ENCODE data around the gene GYG2. TPM values are rescaled to one million over a fixed set of nuclear protein-coding genes. Genes with fewer than 3 reads are reported as not detected.
"Not testable (repeated sequence)": the region's sequence is repeated elsewhere in the genome, so short reads cannot be mapped to it uniquely, and the experiment has no call there.

The GYG2 gene
- not detected for total RNA-seq

GRCh38 chrX:2828344-2828958 is at the start of gene GYG2:
Gene GYG2, plus strand, starts transcription at chrX:2828930. Its CDS starts 1,259 bp downstream, at chrX:2830189.
- DNase-seq: no peak

GRCh38 chrX:2780472-2781225 is 48.1 kb upstream of the GYG2 start:
- not testable (repeated sequence) for DNase-seq

GRCh38 chrX:2781226-2781571 is 47.5 kb upstream of the GYG2 start:
- no peak for DNase-seq

DNA sequence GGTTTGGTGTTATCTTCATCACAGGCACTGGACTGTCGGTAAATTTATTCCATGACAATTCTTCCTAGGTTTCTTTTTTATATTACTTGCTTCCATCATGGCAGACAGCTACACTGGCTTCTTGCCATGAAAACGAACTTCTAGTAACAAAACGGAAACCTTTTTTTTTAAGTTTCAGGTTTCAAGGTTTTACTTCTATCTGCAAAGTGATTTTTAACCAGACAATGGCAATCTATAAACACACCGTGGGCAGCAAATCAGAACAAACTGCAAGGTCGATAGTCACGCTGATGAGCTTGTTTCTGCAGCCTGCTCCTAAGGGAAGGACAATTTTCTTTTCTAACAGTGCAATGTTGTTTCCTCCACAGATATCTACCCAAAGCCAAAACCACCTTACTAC is 47.0 kb upstream of the GYG2 start:
- no peak for DNase-seq

DNA sequence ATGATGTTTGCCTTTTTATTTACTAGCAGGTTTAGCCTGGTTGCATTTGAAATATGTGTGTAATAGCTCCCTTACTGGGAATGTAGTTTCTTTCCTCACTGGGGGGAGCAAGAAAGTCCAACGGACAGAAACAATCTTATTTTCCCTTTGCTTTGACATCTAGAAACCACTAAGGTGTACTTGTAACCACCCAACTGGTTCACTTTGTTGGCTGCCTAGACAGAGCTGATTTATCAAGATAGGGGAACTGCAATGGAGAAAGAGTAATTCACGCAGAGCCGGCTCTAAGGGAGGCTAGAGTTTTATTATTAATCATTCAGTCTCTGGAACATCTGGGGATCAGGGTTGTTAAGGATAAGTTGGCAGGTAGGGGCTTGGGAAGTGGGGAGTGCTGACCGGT is 46.6 kb upstream of the GYG2 start:
- no peak for DNase-seq

- DNase-seq: no peak
Observed at GRCh38 chrX:2782778-2783177, 46.0 kb upstream of the GYG2 start.

GRCh38 chrX:2784026-2784425 is 44.7 kb upstream of the GYG2 start:
- DNase-seq: no peak

- no peak for DNase-seq
Observed at GRCh38 chrX:2785538-2785937, 43.2 kb upstream of the GYG2 start.

DNA sequence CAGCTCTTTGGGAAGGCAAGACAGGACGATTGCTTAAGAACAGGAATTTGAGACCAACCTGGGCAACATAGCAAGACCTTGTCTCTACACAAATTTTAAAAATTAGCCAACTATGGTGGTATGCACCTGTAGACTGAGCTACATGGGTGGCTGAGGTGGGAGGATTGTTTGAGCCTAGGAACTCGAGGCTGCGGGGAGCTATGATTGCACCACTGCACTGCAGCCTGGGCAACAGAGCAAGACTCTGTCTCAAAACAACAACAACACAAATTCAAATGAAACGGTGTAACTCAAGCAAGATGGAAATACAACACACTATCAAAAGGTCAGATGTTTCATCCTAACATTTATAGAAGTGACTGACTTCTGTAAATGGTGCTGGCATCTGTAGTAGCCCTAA is 39.8 kb upstream of the GYG2 start:
- no peak for DNase-seq

- no peak for DNase-seq
Observed at GRCh38 chrX:2789569-2789968, 39.2 kb upstream of the GYG2 start.

GRCh38 chrX:2793752-2794151 is 35.0 kb upstream of the GYG2 start:
- DNase-seq: no peak

DNA sequence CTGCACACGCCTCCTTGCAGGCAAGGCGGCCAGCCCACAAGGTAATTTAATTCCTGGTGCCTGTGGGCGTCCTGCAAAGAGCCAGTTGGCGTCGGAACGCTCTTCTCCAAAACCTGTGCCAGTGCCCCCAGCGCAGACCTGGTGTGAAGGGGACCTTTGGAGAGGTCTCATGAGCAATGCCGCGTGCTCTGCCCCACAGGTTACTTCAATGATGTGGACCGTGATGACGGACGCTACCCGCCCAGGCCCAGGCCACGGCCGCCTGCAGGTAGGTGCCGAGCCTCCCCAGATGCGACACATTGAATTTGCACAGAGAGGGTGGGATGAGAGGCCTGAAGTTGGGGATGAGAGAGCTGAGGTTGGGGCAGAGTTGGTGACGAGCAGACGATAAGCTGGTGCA is 34.4 kb upstream of the GYG2 start:
- DNase-seq: no peak

DNA sequence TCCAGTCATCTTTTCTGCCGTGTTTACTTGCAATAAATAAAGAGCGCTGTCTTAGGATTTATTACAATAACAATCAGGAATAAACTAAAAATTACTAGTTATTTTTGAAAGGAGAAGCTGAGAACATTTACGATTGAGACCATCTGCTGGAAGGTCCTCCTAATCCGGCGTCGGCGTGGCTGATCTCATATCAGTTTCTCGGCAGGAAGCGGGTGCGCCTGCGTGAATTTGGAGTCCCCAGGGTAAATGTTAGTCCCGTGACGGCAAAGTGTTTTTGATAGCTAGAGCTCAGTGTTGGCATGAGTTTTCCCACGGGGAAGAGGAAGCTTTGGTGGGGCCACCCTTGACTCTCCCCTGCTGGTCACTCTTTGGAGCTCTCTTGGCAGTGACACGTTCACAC is 31.9 kb upstream of the GYG2 start:
- DNase-seq: not testable (repeated sequence)

DNA sequence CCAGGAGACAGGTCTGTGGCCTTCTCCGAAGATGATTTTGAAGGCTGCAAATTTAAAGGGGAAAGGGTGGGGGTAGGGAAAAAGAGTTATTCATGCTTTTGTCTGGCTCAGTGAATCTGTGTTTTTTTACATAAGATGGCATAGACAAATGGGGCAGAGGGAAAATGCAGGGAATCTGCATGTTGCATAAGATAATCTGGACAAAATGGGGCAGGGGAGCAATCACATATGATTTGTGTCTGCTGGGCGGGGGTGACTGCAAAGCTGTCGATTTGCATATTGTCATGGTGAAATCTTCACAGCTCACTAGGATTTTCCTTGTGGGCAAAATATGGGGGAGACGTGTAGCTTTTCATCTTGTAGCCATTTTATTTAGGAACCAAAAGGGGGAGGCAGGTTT is 29.4 kb upstream of the GYG2 start:
- DNase-seq: no peak

DNA sequence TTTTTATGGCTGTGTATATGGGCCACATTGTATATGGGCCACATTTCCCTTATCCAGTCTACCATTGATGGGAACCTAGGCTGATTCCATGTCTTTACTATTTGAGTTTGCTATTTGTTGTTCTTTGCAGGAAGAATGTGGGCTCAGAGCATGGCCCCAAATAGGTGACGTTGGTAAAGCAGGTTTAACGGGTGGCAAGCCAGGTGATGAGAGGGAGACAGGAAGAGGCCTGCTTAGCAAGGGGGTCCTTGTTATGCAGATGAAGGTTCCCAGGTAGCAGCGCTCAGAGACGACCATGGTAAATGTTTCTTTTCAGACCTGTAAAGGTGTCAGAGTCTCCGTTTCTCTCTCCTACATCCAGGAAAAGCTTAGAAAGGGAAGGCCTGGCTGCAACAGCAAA is 28.8 kb upstream of the GYG2 start:
- DNase-seq: not testable (repeated sequence)

GRCh38 chrX:2801223-2801622 is 27.5 kb upstream of the GYG2 start:
- no peak for DNase-seq

GRCh38 chrX:2802376-2803090 is 26.2 kb upstream of the GYG2 start:
- DNase-seq: not testable (repeated sequence)

DNA sequence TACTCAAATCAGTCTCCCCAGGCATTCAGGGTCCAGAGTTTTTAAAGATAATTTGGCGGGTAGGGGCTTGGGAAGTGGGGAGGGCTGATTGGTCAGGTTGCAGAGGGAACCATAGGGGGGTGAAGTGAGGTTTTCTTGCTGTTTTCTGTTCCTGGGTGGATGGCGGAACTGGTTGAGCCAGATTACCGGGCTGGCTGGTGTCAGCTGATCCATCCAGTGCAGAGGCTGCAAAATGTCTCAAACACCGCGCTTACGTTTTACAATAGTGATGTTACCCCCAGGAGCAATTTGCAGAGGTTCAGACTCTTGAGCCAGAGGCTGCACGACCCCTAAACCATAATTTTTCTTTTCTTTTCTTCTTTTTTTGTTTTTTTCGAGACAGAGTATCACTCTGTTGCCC is 25.2 kb upstream of the GYG2 start:
- DNase-seq: not testable (repeated sequence)

- not testable (repeated sequence) for DNase-seq
Observed at GRCh38 chrX:2804106-2804843, 24.5 kb upstream of the GYG2 start.

- not testable (repeated sequence) for DNase-seq
Observed at GRCh38 chrX:2804858-2805257, 23.9 kb upstream of the GYG2 start.

GRCh38 chrX:2811271-2811670 is 17.5 kb upstream of the GYG2 start:
- DNase-seq: no peak

DNA sequence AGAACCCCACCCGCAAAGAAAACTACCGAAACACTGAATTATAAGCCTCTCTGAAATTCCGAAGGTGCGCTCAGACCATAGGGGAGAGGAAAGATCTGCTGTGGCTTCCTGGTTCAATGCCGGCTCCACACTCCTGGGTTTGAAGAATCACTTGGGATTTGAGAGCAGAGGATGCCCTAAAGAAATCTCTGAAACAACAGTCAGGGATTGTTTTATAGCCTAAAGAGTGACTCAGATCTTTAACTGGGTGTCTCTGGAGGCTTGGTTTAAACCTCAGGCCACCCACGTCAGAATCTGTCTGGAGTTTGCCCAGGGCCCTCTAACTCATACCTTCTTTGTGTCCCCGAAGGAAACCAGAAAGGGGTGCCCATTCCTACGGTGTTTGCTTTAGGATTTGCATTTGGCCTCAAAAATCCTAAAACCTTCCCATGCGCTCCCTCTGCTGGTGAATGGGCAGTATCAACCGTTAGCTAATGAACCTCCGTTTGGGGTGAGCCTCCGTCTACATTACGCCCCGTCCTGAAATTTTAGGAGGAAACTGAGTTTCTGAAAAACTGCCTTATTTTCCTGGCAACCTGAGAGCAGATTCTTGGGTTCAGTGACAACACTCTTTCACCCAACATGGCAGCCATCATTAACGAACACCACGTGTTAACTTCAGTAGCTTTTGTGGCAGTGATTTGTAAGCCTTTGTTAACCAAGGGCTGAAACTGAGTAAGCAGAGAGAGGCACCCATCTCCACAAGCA is 16.4 kb upstream of the GYG2 start:
- DNase-seq: peak; percentile 41

- DNase-seq: no peak
Observed at GRCh38 chrX:2817036-2817435, 11.7 kb upstream of the GYG2 start.
